Renal pelvis (tissue), 4 donors: ENCODE measurements around the gene HOXB6. TPM values are rescaled to one million over a fixed set of nuclear protein-coding genes. Genes with fewer than 3 reads are reported as not detected.
A peak's percentile ranks its signal among the peaks of the same experiment; 100 is the strongest.

Experiments
- DNase-seq: peaks from one replicate; pipeline ENCODE4 v3.0.0-alpha.2; 2013
- polyA plus RNA-seq, 3 donors: library from polyadenylated mRNA; unstranded; fragments of 120-200 nt; gene quantifications; one replicate each; pipeline ENCODE4 v1.2.1, GENCODE V29; 2013; ENCODE audit not compliant: insufficient read length in 3 of 3

Gene HOXB6
- polyA plus RNA-seq, 3 donors = 113 to 154 (median 147) TPM

GRCh38 chr17:48611681-48612455 lies 7.1 kb upstream of the HOXB6 start:
- DNase-seq = peak; percentile 88

GRCh38 chr17:48611213-48611612 lies 6.4 kb upstream of the HOXB6 start:
- DNase-seq = no peak

GRCh38 chr17:48610282-48611211 lies 5.8 kb upstream of the HOXB6 start, which contains the start of gene HOXB7:
TSS of gene HOXB7 (minus strand) at chr17:48611017. CDS start at chr17:48610918, 99 bp downstream.
- DNase-seq = no peak

GRCh38 chr17:48609759-48610281 lies 5.0 kb upstream of the HOXB6 start:
- DNase-seq = no peak

- DNase-seq = no peak
Measured at GRCh38 chr17:48609033-48609432, 4.2 kb upstream of the HOXB6 start.

GRCh38 chr17:48608494-48608834 lies 3.7 kb upstream of the HOXB6 start:
- no peak for DNase-seq

GRCh38 chr17:48606892-48607614 lies 2.3 kb upstream of the HOXB6 start:
- no peak for DNase-seq

GRCh38 chr17:48605991-48606891 lies 1.5 kb upstream of the HOXB6 start:
- DNase-seq = no peak

- DNase-seq = no peak
Measured at GRCh38 chr17:48605409-48605919, 678 bp upstream of the HOXB6 start.

- DNase-seq = no peak
Measured at GRCh38 chr17:48603959-48604769, 622 bp downstream of the HOXB6 start.

GRCh38 chr17:48601539-48602425 lies 3.0 kb downstream of the HOXB6 start:
- no peak for DNase-seq

GRCh38 chr17:48601207-48601538 lies 3.6 kb downstream of the HOXB6 start:
- DNase-seq = no peak

GRCh38 chr17:48600244-48601098 lies 4.3 kb downstream of the HOXB6 start:
- DNase-seq = no peak

- no peak for DNase-seq
Measured at GRCh38 chr17:48599354-48599753, 5.4 kb downstream of the HOXB6 start.

- DNase-seq = no peak
Measured at GRCh38 chr17:48598736-48599135, 6.0 kb downstream of the HOXB6 start.

- no peak for DNase-seq
Measured at GRCh38 chr17:48597778-48598631, 6.8 kb downstream of the HOXB6 start.

- no peak for DNase-seq
Measured at GRCh38 chr17:48597528-48597777, 7.3 kb downstream of the HOXB6 start.
